GM18519 (cell line): ENCODE measurements around the gene JAK1.
A peak's percentile ranks its signal among the peaks of the same experiment; 100 is the strongest.

Experiments
- ATAC-seq: cut with Tn5 transposase; IDR thresholded peaks from one replicate; pipeline ENCODE4 v1.9.1; 2021; ENCODE audit warnings: mild to moderate bottlenecking, moderate library complexity; ENCODE audit not compliant: unreplicated experiment, low FRiP score

The JAK1 gene

DNA sequence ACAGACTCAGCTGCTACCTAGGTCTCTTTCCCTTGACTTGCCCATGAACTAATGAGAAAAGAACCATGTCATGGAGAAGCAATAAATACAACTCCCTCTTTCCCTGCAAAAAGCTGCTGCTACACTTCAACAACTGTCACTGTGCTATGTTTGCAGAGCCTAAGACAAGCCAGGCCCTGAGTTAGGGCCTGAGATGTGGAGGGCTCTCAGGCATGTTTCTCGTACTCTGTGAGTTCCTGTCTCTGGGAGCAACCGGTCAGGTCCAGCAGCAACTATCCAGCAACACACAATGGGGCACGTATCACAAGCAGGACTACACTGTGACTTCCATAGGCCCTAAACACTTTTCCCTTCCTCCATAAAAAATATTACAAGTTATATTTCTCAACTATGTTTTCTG lies 91.7 kb downstream of the JAK1 start:
- ATAC-seq, result no peak

DNA sequence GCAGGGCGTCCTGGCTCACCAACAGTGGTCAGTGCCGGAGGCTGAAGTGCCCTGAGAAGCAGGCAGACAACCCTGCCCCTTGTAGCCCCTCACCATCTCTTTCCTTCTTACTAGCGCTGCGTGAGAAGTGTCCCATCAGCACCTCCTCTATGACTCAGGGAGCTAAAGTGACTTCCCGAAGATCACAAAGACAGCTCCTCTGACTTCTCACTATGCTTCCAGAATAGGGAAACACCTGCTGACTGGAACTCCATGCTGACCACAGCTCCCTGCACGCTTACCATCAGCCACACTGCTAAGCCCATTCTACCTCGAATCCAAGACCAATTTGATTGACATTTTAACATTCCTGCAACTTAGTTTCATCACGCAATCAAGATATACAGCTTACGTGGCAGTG lies 92.8 kb downstream of the JAK1 start:
- no peak for ATAC-seq

DNA sequence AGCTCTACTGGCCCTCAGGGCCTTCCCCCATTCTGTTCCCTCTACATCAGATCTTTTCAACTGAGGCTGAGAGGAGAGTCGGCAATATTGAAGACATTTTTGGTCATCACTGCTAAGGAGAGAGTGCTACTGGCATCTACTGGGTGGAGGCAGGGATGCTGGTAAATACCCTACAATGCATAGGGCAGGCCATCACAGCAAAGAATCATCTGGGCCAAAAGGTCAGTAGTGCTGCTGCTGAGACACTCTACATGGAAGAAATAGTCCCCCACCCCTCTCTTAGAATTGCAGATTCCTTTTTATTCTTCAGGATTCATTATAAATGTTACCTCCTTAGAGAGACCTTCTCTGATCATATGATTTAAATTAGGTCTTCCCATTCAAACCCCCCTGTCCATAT lies 94.3 kb downstream of the JAK1 start:
- no peak for ATAC-seq

DNA sequence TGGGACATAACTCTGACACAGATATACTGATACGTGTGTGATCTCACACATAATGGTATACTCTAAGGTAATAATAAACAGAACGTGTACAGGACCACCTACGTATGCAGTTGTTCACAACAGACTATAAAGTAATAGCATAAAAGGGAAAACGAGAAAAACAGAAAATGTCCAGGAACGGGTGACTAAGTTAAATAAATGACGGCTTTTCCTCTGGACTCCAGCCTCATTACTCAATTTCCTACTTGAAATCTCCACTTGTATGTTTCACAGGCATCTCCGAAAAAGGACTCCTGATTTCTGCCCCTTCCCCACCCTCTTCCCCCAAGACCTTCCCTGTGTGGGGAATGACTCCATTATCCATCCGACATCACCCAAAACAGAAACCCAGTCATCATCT lies 95.1 kb downstream of the JAK1 start:
- no peak for ATAC-seq

DNA sequence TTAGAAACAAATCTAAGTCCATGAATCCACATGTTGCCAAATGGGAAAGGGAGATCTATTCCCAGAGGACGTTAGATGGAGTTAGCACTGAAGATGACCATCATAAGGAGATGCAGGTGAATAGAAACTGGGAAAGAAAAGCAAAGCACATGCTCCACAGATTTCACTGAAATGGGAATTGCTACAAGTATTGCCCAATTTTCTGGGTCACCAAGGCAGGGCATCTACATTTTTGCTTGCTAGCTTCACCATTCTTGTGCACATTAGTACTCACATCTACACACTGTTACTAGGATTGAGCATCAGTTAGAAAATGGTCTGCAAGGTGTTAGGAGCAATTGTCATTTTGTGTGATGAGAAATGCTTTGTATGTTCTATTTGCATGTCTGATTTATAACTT lies 99.1 kb downstream of the JAK1 start:
- ATAC-seq, result no peak

DNA sequence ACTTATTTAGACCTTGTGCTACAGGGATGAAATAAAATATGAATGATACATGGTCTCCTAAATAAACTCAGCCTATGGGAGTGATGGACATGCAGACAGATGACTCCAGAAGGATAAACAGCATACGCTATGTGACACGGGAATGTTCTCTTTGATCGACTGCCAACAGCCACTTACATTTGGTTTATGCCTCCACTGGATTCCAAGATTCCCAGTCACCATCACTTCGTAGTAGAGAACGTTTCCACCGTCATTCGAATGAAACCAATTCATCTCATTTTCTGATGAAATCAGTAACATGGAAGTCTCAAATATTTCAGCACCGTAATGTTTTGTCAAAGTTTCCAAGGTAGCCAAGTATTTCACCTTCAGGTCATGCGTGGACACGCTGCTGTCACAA lies 99.7 kb downstream of the JAK1 start:
- no peak for ATAC-seq

DNA sequence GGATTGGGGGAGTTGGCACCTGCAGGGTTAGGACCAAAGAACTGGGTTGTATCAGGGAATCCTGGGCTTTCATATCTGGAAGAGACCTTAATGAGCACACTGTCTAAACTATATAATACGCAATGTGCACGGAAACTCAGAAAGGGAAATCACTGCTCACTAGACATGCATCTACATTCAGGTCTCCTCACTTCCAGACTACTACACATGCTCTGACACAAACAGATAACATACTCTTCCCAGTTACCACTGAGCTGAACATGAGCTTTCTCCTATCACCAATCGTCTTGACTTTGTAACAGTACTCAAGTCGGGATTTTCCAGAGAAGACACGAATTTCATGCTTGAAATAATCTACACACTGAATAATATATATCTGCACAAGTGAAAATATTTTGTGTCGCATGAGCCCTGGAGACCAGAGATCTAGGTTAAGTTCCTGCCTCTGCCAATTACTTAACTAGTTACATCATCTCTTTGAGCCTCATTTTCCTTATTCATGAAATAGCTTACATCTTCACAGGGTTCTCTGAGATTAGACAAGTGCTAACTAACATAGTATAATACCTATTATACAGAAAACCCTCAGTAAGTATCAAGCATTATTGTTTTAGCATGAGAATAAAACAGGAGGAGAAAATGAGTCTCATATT lies 101.1 kb downstream of the JAK1 start:
- no peak for ATAC-seq

DNA sequence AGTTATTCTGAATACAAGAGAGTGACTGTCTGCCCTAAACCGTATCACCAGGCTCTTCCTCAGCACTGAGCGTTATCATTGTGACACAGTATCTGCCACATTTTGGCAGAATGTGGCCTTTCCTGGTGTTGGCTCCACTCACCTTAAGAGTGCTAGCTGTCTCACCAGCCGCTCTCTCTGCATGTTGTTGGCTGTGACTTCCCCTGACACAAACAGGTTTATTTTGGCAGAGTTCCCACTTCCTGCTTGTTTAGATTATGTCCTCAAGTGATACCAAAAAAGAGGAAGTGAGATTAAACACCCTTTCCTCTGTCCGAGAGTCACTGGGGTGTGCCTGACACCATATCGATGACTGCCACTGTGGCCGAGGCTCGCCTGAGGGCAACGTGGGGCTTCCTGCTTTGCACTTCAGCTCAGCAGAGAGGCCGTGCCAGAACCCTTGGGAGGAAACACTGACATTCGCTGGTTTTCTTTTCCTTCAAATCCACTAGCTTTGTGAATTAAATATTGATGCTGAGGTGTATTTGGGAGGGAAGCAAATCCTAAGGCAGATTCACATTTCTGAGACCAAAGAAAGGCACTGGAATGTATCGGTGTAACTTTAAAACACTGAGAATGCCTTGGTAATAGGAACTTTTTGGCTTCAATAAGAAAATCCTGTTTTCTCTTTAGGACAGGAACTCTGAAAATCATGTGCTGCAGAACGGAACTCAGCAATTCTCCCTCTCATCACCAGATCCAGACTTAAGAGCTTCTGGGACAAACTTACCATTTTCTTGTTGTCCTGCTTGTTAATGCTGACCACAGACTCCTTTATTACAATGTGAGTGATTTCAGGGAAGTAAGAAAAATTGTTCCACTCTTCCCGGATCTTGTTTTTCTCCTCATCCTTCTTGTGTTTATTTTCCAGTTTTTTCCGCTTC lies 102.1 kb downstream of the JAK1 start:
- ATAC-seq, result peak; percentile 99

DNA sequence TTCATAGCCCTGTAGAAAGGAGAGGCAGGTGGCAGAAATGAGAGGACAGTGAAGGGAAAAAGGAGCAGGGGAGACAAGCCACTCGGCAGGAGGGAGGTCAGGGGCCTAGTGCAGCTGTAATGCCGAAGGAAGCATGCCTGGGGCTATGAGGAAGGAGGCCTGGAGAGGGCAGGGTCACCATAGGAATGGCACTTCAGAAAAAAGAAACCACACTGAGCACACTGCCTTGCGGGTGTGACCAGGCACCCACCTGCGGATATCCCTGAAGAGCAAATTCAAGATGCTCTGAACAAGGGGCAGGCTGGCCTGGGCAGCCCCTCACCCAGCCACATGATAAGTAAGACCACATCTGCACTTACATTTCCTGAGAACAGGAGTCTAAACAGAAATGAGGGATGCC lies 104.7 kb downstream of the JAK1 start:
- ATAC-seq, result no peak

DNA sequence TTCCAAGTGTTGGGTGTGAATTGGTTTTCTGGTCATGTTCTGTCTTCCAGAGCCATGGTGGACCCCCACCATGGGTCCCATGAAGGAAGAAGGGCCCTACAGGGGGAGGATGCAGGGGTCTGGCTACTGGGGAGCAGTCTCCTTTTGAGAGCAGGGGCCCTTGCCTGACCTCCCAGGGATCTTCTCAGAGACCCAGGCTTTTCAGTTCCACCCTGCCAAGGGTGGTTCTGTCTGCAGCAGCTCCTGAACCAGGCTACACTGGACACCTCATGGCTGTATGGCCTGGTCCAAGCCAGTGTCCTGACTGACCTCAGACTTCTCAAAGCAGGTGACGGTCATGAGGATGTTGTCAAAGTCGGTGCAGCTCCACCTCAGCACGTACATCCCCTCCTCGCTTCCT lies 109.0 kb downstream of the JAK1 start:
- no peak for ATAC-seq

DNA sequence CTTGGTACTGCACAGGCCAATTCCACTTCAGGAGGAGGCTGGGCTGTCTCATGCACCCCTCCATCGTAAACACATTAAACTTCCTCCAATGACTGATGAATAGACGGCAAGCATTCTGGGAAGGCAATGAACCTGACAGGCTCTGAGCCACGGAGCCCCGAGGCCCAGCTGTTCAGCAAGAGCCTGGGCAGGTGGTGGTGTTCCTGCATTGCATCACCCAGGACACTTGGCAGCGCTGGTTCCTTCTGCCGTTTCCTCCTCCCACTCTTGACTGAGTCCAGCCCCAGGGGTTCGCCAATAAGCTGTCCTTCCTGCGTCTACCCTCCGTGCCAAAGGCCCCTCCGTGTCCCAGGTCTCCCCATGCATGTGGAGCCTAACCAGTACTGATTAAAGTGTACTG lies 109.8 kb downstream of the JAK1 start:
- ATAC-seq, result no peak

DNA sequence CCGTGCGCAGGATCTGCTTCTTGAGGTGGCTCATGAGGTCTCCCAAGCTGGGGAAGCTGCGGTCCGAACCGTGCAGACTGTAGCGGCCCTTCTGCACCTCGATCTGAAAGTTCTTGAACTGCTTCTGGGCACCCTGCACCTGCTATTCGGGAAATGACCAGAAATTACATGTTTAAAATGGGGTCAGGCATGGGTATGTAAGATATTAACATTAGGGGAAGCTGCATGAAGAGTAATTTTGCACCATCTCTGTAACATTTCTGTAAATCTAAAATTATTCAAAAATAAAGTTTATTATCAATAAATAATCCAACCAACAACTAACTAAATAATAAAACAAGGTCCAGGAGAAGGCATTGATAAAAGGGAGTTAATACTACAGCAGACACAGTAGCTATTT lies 110.8 kb downstream of the JAK1 start:
- no peak for ATAC-seq

DNA sequence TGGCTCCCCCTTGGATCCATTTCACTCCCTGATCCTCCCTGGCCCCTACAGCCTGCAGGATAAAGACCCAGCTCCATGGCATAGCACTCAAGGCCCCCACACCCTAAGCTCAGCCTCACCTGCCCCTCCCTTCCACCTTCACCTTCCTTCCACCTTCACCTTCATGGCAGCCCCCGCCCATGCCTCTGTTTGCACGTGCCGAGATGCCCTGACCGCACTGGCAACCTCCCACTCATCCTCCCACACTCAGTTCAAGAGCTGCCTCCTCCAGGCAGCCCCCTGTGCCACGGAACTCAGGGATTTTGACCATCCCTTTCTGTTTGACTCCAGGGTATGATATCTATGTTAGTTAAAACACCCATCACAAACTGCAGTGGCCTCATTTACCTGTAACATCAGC lies 111.7 kb downstream of the JAK1 start:
- ATAC-seq, result no peak

DNA sequence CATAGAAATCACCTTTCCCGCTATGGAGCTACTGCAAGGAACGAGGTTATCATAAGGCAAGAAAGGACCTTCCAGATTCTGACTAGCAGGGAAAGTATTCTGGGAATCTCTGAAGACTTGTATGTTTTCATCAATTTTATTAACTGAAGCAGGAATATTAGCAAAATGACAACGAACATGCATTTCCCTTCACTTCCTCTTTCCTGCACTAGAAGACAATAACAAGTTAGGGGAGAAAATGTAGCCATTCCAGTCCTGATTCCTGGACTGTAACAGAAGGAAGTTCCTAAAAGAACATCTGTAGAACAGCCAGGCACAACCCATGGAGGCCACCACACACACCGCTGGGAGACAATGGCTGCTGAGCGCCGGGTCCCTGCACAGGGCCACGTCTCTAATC lies 114.7 kb downstream of the JAK1 start:
- ATAC-seq, result no peak

DNA sequence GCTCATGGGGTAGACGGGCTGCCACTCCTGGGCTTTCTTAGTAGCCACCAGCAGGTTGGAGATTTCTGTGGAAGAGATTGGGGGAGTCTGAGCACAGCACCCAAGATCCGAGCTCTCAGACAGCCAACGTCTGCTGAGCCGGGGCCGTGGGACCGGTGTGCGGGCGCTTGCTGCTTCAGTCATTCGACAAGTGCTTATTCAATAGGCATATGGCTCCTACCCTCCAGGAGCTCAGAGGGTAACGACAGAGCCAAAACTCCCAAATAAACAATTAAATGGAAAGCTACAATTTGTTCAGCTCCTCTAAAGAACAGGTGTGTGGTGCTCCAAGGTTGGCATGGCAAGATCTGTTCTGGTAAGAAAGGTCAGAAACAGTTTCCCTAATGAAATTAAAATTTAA lies 115.5 kb downstream of the JAK1 start:
- ATAC-seq, result no peak

DNA sequence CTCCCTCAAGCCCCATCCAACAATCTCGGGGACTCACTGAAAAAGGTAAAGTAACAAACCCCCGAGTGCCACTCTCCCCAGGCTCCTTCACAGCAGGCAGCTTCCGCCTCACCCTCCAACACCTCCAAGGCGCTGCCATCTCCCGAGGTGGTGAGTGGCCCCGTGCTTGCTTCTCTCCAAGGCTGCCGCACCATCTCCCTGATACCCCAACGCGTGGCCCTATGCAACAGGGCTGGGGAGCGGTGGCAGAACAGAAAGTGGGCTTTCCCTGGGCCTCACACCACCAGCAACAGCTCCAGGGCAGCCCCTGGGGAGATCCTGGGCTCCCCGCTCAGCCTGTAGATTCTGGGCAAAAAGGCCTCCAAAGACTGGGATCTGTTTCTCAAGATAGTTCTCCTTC lies 116.4 kb downstream of the JAK1 start:
- no peak for ATAC-seq

DNA sequence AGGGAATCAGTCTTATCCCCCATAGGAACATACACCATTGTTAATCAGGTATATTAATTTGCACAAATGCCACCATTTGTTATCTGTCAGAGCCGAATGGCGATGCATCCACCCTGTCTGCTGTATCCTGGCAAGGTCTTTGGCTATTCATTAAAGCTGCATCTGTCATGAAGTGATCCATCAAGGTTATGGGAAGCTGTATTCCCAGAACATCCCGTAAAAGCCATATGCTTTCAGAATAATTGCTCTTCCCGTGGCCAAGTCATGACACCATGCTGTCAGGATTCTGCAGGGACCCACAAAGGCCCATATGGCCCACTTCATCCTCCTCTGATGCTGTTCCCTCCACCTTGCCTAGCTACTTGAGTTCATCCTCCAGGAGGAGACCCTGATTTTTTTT lies 117.5 kb downstream of the JAK1 start:
- no peak for ATAC-seq

DNA sequence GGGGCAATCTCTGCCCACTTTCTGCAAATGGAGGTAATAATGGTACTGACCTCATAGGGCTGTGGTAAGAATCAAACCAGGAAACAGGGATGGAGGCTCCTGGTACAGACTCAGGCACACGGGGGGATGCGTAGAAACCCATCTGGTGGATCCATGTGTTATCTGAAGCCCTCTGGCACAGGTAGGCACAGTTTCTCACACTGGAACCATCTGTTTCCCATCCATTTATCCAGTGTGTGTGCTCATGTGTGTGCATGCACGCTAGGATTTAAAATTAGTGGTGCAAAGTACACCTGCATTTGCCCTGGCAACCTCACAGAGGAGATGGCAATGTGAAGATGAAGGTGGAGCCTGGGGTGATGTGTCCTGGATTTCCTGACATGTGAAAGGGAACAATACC lies 118.2 kb downstream of the JAK1 start:
- no peak for ATAC-seq

DNA sequence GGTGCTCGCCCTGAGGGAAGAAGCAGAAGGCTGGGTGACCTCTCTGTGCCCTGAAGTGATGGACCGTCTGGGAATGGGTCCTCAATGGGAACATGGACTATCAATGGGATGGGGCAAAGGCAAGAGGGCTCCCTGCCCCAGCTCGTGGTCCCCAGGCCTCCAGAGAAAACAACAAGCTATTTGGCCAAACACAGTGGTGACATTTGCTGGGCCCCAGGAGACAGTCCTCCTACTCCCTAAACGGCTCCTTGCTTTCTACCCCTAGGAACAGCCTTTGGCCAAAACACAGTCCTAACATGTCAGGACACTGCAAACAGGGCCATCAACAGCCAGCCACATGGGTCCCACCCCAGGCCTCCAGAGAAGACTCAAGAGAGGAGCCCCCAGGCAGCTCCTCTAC lies 118.7 kb downstream of the JAK1 start:
- ATAC-seq, result no peak

DNA sequence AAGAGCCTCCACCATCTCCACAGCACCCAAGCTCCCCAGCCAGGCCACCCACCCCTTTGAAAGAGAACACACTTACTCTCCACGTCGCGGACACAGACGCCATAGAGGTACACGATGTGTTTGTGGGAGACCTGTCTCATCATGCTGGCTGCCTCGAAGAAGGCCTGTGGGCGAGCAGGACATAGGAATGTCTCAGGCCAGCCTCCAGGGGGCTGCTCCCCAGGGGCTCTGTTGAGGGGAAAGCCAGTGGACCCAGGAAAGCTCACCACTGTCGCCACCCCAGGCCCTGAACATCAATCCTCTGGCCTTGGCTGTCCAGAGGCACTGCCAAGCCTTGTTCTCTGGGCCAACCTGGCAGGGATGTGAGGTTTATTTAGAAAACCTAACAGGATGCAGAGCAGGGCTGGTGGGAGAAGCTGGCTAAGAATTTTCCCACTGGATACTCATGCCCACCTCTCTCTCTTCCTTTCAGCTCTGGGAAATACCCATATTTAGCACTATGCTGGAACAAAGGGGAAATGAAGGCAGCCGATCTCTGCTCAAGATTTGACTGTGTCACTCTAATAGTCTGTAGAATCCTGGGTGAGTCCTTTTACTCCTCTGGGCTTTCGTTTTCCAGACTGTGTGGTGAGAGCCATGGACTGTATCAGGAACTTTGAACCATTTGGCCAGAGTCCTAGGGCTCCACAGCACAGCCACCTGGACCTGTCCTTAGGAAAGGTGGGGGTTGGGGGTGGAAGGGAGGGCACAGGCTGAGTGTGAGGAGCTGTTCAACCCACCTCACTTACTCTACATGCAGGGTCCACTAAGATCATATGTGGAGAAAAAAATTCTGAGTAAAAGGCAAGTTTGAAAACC lies 119.5 kb downstream of the JAK1 start:
- no peak for ATAC-seq

DNA sequence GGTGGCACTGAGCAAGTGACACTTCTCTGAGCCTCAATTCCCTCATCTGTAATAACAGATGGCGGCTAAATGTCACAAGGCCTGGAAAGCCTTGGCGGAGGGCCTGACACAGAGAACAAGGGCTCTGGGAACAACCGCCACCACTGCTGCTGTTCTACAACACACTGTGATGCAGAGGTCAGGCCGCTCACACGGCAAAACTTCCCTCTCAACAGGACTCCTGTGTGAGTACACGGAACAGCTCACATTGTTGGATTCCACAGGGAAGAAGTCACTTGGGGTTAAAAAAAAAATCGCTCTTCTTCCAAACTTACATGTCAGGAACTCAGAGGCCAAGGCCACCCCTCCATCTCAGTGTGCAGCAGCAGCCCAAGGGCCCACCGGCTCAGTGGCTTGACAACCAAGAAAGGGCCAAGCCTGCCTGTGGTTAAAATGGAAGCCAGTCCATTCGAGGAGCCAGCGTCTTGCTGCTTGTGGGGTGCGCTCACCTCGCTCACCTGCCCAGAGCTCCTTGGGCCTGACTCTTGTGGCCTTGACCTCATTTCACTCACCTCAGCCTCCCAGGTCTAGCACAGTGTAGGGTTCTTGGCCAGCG lies 120.4 kb downstream of the JAK1 start:
- ATAC-seq, result no peak
